Measurements from ENCODE around the gene DYNLT1. TPM values are rescaled to one million over a fixed set of nuclear protein-coding genes. Genes with fewer than 3 reads are reported as not detected.

Gene DYNLT1
- total and polyA plus RNA-seq, 2 of the 13 experiments (the other 11 are each of a cell fraction or from before 2014, with no cell fraction given): 108 to 171 TPM

- no peak for FAIRE-seq
Observed at GRCh38 chr6:158611039-158611438, 33.5 kb downstream of the DYNLT1 start.

More at GRCh38 chr6:158611039-158611438, 33.5 kb downstream of the DYNLT1 start:
- no peak for ATAC-seq
- no peak overlapping the region for H3K4me3 ChIP-seq (replicated peaks in 1 of 3; ENCODE audit: insufficient read depth in 1 of 3, low read depth in 2 of 3, low read length in 3 of 3)
- H3K79me2 ChIP-seq (ENCODE audit: insufficient read depth, low read length): no peaks in the 10 kb centered on the region
- H3K9me3 ChIP-seq (ENCODE audit: low read length): no peaks in the 10 kb centered on the region
- H3K4me1 ChIP-seq (ENCODE audit: insufficient read depth, low read length): no peaks in the 10 kb centered on the region
- POLR2A ChIA-PET: no interaction called here
- in situ Hi-C loops (cut with HindIII; ENCODE audit: extremely low pct_ligation_motif_present, low pct_unique_long_range_greater_than_20kb) (no loop called here), intact Hi-C loops (cut with micrococcal nuclease; ENCODE audit: unreplicated experiment) (no loop called here)
- H3K9ac ChIP-seq (ENCODE audit: insufficient read depth, low read depth, low read length): no peak overlapping the region
- H3K36me3 ChIP-seq (replicated peaks in 1 of 2; ENCODE audit: control insufficient read depth in 1 of 2, insufficient read depth in 2 of 2, low read length in 2 of 2): peaks cover 59 to 90% of the 10 kb centered on the region in 2 experiments
- CTCF ChIA-PET (ENCODE audit: low intra/inter-chr PET ratio, low total read pairs): no interaction called here
- no peak overlapping the region for H2AFZ ChIP-seq (ENCODE audit: low read length)
- no TSS peak for BruUV-seq (replicated peaks)
- DNase-seq (ENCODE audit: low spot score): no peak
- no peaks in the 10 kb centered on the region for H3K27me3 ChIP-seq (ENCODE audit: control insufficient read depth in 1 of 2, insufficient read depth in 2 of 2, low read length in 2 of 2)
- TF ChIP-seq, protein P1, sequence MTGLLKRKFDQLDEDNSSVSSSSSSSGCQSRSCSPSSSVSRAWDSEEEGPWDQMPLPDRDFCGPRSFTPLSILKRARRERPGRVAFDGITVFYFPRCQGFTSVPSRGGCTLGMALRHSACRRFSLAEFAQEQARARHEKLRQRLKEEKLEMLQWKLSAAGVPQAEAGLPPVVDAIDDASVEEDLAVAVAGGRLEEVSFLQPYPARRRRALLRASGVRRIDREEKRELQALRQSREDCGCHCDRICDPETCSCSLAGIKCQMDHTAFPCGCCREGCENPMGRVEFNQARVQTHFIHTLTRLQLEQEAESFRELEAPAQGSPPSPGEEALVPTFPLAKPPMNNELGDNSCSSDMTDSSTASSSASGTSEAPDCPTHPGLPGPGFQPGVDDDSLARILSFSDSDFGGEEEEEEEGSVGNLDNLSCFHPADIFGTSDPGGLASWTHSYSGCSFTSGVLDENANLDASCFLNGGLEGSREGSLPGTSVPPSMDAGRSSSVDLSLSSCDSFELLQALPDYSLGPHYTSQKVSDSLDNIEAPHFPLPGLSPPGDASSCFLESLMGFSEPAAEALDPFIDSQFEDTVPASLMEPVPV (CRISPR knock-in tag; IDR thresholded peaks at IDR 0.05): no peak
- no peak for TF ChIP-seq THAP9 (CRISPR knock-in tag; IDR thresholded peaks at IDR 0.05; ENCODE audit: borderline replicate concordance)
- TF ChIP-seq NONO (IDR thresholded peaks at IDR 0.05): no peak
- no peak for TF ChIP-seq NONO (CRISPR knock-in tag; conservative IDR thresholded peaks at IDR 0.05)
- TF ChIP-seq ZNF136 (CRISPR knock-in tag; IDR thresholded peaks at IDR 0.05; ENCODE audit: low read depth): no peak
- TF ChIP-seq DRAP1 (CRISPR knock-in tag; IDR thresholded peaks at IDR 0.05): no peak
- no peak for TF ChIP-seq ZNF34 (CRISPR knock-in tag; IDR thresholded peaks at IDR 0.05; ENCODE audit: borderline replicate concordance)
- TF ChIP-seq MZF1 (CRISPR knock-in tag; IDR thresholded peaks at IDR 0.05; ENCODE audit: borderline replicate concordance): no peak
- TF ChIP-seq PAF1 (CRISPR knock-in tag; IDR thresholded peaks at IDR 0.05): 0 out of 2 replicates have a peak, but pooled peaks have one; percentile 49
- TF ChIP-seq ZNF572 (CRISPR knock-in tag; IDR thresholded peaks at IDR 0.05): no peak
- H3K4me2 ChIP-seq (ENCODE audit: low read depth, low read length): no peak overlapping the region
- H4K20me1 ChIP-seq (ENCODE audit: insufficient read depth, low read length): peaks cover 21% of the 10 kb centered on the region; the same call in 1 of the 2 replicates
- no peak overlapping the region for H3K27ac ChIP-seq (ENCODE audit: extremely low read length, insufficient read depth, low read length)
- 81% methylated on average over 3 of the region's 3 CpGs for WGBS (ENCODE audit: low lambda C conversion rate)
